Testis (tissue), 2 donors: Measurements from ENCODE around the gene SLX4.

ENCODE experiments used
- POLR2A ChIP-seq: fragments of 450-650 bp; IDR thresholded peaks from one replicate; pipeline ENCODE4 v1.6.1; 2017; ENCODE audit warnings: antibody characterized with exemption, mild to moderate bottlenecking, moderate library complexity
- TF ChIP-seq, protein P1 (sequence below), 3 experiments: fragments of 450-650 bp in 2 of 3; fragments of 200-600 bp in 1 of 3; sonication (generic) in 1 of 3; IDR thresholded peaks; one replicate each; pipeline ENCODE4 v1.5.1; 2016 to 2019; ENCODE audit warnings: antibody characterized with exemption in 3 of 3, mild to moderate bottlenecking in 2 of 3, moderate library complexity in 1 of 3

- TF ChIP-seq POLR2A: no peak
- TF ChIP-seq, protein P1, sequence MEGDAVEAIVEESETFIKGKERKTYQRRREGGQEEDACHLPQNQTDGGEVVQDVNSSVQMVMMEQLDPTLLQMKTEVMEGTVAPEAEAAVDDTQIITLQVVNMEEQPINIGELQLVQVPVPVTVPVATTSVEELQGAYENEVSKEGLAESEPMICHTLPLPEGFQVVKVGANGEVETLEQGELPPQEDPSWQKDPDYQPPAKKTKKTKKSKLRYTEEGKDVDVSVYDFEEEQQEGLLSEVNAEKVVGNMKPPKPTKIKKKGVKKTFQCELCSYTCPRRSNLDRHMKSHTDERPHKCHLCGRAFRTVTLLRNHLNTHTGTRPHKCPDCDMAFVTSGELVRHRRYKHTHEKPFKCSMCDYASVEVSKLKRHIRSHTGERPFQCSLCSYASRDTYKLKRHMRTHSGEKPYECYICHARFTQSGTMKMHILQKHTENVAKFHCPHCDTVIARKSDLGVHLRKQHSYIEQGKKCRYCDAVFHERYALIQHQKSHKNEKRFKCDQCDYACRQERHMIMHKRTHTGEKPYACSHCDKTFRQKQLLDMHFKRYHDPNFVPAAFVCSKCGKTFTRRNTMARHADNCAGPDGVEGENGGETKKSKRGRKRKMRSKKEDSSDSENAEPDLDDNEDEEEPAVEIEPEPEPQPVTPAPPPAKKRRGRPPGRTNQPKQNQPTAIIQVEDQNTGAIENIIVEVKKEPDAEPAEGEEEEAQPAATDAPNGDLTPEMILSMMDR (IDR thresholded peaks at IDR 0.05): no peak
Observed at GRCh38 chr16:3536271-3536731, 75.1 kb downstream of the SLX4 start.
